HL-60 (cell line): ENCODE measurements around the gene RAP1GAP.

Experiments used
- CTCF ChIP-seq: IDR thresholded peaks from one replicate; pipeline ENCODE4 v1.5.1; 2011; ENCODE audit warnings: low read length, control low read depth, inconsistent platforms; ENCODE audit not compliant: insufficient read depth
- GABPA ChIP-seq: IDR thresholded peaks from 2 replicates; pipeline ENCODE4 v1.6.1; 2012; ENCODE audit warnings: low read depth
- POLR2AphosphoS5 ChIP-seq: IDR thresholded peaks from 2 replicates; pipeline ENCODE4 v1.6.1; 2012; ENCODE audit warnings: low read depth
- REST ChIP-seq: IDR thresholded peaks from 2 replicates; pipeline ENCODE4 v1.6.1; 2012; ENCODE audit warnings: low read depth; ENCODE audit not compliant: insufficient replicate concordance
- SPI1 ChIP-seq: IDR thresholded peaks from 2 replicates; pipeline ENCODE4 v1.6.1; 2012; ENCODE audit warnings: low read depth, mild to moderate bottlenecking, borderline replicate concordance

GRCh38 chr1:21616372-21616771 lies 52.8 kb downstream of the RAP1GAP start:
- TF ChIP-seq CTCF (no peak), POLR2AphosphoS5 (no peak), REST (no peak), SPI1 (peak; percentile 78), GABPA (no peak)
